Kidney (tissue), 14 donors: ENCODE results near the gene DUS1L. TPM values are rescaled to one million over a fixed set of nuclear protein-coding genes. Genes with fewer than 3 reads are reported as not detected.

Experiments used
- DNase-seq, 5 donors: peaks; one replicate each; pipeline ENCODE4 v3.0.0-alpha.2; 2013 to 2020
- FAIRE-seq: peaks from 2 replicates; lab custom pipeline; 2012; peaks lifted over from hg19 to GRCh38; lab: Jason Lieb, UNC
- H3K27ac ChIP-seq, 2 donors: one replicate each; pipeline ENCODE4 v1.7.0; 2013; ENCODE audit warnings: low read depth in 2 of 2, low read length in 2 of 2, inconsistent platforms in 1 of 2
- H3K27me3 ChIP-seq: one replicate; pipeline ENCODE4 v1.7.1; 2013; ENCODE audit warnings: low read length, inconsistent platforms; ENCODE audit not compliant: control insufficient read depth, insufficient read depth
- H3K36me3 ChIP-seq, 3 donors: one replicate each; pipeline versions ENCODE4 v1.7.0 to v1.7.1; 2013; ENCODE audit warnings: low read length in 3 of 3, control low read depth in 1 of 3, inconsistent platforms in 1 of 3; ENCODE audit not compliant: insufficient read depth in 3 of 3, control insufficient read depth in 2 of 3
- H3K4me1 ChIP-seq, 3 donors: one replicate each; pipeline versions ENCODE4 v1.7.0 to v1.7.1; 2013; ENCODE audit warnings: low read length in 3 of 3, inconsistent platforms in 1 of 3, low read depth in 1 of 3; ENCODE audit not compliant: control insufficient read depth in 2 of 3, insufficient read depth in 2 of 3
- H3K4me3 ChIP-seq, 3 donors: one replicate each; pipeline versions ENCODE4 v1.7.0 to v1.8.1; 2013; ENCODE audit warnings: low read length in 3 of 3, control low read depth in 1 of 3, inconsistent platforms in 1 of 3
- H3K9ac ChIP-seq, 3 donors: one replicate each; pipeline versions ENCODE4 v1.7.0 to v1.7.1; 2013; ENCODE audit warnings: low read length in 3 of 3, control low read depth in 1 of 3, inconsistent platforms in 1 of 3
- H3K9me3 ChIP-seq, 3 donors: one replicate each; pipeline versions ENCODE4 v1.7.0 to v1.7.1; 2013; ENCODE audit warnings: low read length in 3 of 3, control low read depth in 1 of 3, inconsistent platforms in 1 of 3; ENCODE audit not compliant: control insufficient read depth in 2 of 3, insufficient read depth in 1 of 3
- intact Hi-C: fragments of 100-400 bp; cut with DNase I; formaldehyde crosslinking; loops from one replicate; pipeline ENCODE4 v1.11.1; 2022
- polyA plus RNA-seq: library from polyadenylated mRNA; stranded (reverse); fragments of 350-450 nt; fragmentation: Illumina TruSeq; extraction: RNeasy Lipid Tissue Mini Kit (QIAGEN cat#74804); gene quantifications from one replicate; pipeline ENCODE4 v1.2.3, GENCODE V29; 2014; ENCODE audit warnings: low read depth, low replicate concordance; ENCODE audit not compliant: insufficient read depth
- total RNA-seq: library from RNA; stranded (reverse); fragmentation: NEBNext Ultra II Directional; extraction: Animal tissue kit (Norgen Biotek cat#: 25700); gene quantifications from one replicate; pipeline ENCODE4 v1.2.1, GENCODE V29; 2021
- TF ChIP-seq, protein P1 (sequence below): IDR thresholded peaks from 3 replicates; pipeline ENCODE4 v1.5.1; 2012; ENCODE audit warnings: mild to moderate bottlenecking, moderate library complexity, borderline replicate concordance; ENCODE audit not compliant: insufficient read depth; ENCODE audit errors: extremely low read depth
- donor health status: control.
- donor health status: control.
- donor health status: control.
- donor health status: control.
- donor health status: control.
- donor health status: DM: yes; HTN: yes; CAD: no.
- donor health status: Normal renal cell carcinoma (clear cell type).

DUS1L gene
- total and polyA plus RNA-seq, 2 donors from 2014 or later, result 84.8 to 102 TPM

DNA sequence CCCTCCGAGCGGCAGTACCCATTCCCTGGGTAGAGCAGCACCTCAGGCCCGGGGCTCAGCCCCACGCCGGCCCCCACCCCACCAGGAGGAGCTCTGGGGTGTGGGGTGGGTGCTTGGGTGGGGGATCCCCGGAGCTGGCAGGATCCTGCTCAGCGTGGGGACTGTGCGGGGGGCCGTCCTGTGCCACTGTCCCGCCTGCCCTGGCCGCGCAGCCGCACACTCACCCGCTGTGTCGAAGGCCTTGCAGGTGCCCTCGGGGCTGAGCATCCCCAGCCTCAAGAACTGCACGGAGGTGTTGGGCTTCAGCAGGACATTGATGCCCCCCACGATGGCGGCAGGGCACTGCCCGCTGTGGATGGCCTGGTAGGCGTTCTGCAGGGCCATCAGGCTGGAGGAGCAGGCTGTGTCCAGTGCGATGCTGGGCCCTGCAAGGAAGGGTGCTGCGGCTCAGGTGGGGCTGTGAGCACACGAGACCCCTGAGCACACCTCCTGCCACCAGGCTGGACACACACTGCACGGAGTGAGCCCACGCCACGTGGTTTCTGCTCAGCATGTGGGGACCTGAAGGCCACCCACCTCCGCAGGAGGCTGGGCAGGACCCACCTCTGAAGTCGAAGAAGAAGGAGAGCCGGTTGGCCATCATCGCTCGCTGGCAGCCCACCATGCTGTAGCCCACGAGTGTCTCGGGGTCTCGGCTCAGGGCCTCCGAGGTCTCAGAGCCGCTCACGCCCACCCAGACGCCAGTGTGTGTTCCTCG, 27.6 kb upstream of the DUS1L start:
- intact Hi-C loops, result no loop called here
- FAIRE-seq, result no peak
- Histone ChIP-seq H3K9ac (no peak overlapping the region), H3K27me3 (no peaks in the 10 kb centered on the region), H3K4me3 (no peak overlapping the region), H3K4me1 (peaks cover 0 to 8% (median 5%) of the 10 kb centered on the region in 3 donors), H3K9me3 (no peaks in the 10 kb centered on the region), H3K27ac (no peak overlapping the region), H3K36me3 (peaks cover 0 to 14% (median 2%) of the 10 kb centered on the region in 3 donors)
- TF ChIP-seq, protein P1, sequence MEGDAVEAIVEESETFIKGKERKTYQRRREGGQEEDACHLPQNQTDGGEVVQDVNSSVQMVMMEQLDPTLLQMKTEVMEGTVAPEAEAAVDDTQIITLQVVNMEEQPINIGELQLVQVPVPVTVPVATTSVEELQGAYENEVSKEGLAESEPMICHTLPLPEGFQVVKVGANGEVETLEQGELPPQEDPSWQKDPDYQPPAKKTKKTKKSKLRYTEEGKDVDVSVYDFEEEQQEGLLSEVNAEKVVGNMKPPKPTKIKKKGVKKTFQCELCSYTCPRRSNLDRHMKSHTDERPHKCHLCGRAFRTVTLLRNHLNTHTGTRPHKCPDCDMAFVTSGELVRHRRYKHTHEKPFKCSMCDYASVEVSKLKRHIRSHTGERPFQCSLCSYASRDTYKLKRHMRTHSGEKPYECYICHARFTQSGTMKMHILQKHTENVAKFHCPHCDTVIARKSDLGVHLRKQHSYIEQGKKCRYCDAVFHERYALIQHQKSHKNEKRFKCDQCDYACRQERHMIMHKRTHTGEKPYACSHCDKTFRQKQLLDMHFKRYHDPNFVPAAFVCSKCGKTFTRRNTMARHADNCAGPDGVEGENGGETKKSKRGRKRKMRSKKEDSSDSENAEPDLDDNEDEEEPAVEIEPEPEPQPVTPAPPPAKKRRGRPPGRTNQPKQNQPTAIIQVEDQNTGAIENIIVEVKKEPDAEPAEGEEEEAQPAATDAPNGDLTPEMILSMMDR, result no peak
- peak in 1 of 5 donors; percentile 71 for DNase-seq

DNA sequence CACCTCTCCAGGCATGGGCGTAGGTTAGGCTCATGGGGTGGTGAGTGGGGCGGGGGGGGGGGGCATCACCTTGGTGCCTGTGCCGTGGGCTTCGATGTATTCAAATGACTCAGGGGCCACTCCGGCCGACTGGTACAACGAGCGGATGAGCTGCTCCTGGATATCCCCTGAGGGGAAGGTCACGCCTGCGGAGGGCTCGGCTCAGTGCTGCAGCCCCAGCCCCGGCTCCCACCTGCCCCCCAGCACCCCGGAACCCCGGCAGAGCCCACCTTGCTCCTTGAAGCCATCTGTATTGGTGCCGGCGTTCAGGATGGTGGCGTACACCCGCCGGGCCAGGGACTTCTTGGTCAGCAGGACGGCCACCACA, 27.0 kb upstream of the DUS1L start:
- intact Hi-C loops, result no loop called here

DNA sequence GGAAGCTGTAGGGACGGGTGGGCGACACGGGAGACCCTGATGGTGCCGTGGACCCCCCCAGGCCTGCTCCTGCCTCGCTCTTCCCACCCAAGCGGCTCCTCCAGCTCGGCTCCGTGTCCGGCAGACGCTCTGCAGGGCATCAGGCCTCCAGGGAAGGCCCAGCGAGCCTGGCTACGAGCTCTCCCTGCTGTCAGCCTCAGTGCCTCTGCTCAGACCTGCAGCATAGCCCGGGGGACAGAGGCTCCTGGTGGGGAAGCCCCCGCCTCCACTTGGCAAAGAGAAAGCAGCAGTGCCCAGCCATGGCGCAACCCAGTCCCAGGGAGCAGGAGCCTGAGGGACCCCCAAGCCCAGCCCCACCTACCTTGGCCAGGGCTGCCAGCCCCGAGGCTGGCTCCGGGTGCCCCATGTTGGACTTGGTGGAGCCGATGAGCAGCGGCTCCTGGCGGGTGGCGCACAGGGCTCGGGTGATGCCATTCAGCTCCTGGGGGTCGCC, 26.5 kb upstream of the DUS1L start:
- no peak overlapping the region for H3K4me3 ChIP-seq
- peaks cover 0 to 8% (median 5%) of the 10 kb centered on the region in 3 donors for H3K4me1 ChIP-seq
- H3K27me3 ChIP-seq, result no peaks in the 10 kb centered on the region
- TF ChIP-seq, protein P1, result no peak
- DNase-seq, result peak in 1 of 5 donors; percentile 71
- no peaks in the 10 kb centered on the region for H3K9me3 ChIP-seq
- no peak for FAIRE-seq
- H3K27ac ChIP-seq, result no peak overlapping the region
- H3K36me3 ChIP-seq, result peaks cover 0 to 14% (median 4%) of the 10 kb centered on the region in 3 donors
- intact Hi-C loops, result no loop called here
- no peak overlapping the region for H3K9ac ChIP-seq

More for the DNA sequence above, 27.0 kb upstream of the DUS1L start:
- FAIRE-seq, result no peak
- Histone ChIP-seq H3K27ac (no peak overlapping the region), H3K9me3 (no peaks in the 10 kb centered on the region), H3K4me3 (no peak overlapping the region), H3K4me1 (peaks cover 0 to 8% (median 5%) of the 10 kb centered on the region in 3 donors), H3K27me3 (no peaks in the 10 kb centered on the region), H3K9ac (no peak overlapping the region), H3K36me3 (peaks cover 0 to 14% (median 2%) of the 10 kb centered on the region in 3 donors)
- no peak for DNase-seq
- TF ChIP-seq, protein P1, result no peak
